Bronchial epithelial cell (primary cell): ENCODE results near the gene BAIAP2L2. TPM values are rescaled to one million over a fixed set of nuclear protein-coding genes. Genes with fewer than 3 reads are reported as not detected.

Experiments used
- DNase-seq: peaks from one replicate; pipeline ENCODE4 v3.0.0-alpha.2; 2010; ENCODE audit warnings: low read depth
- FAIRE-seq: peaks from 2 replicates; lab custom pipeline; 2011; peaks lifted over from hg19 to GRCh38; lab: Jason Lieb, UNC
- H3K27me3 ChIP-seq: 2 replicates; pipeline ENCODE4 v1.5.1; 2011; ENCODE audit warnings: low read length; ENCODE audit not compliant: control insufficient read depth, insufficient read depth
- H3K36me3 ChIP-seq: 2 replicates; pipeline ENCODE4 v1.5.1; 2011; ENCODE audit warnings: low read length; ENCODE audit not compliant: control insufficient read depth, insufficient read depth
- H3K4me3 ChIP-seq: 2 replicates; pipeline ENCODE4 v1.5.1; 2011; ENCODE audit warnings: mild to moderate bottlenecking, low read depth, low read length, control low read depth
- CTCF ChIP-seq: IDR thresholded peaks from 2 replicates; pipeline ENCODE4 v1.5.1; 2011; ENCODE audit warnings: mild to moderate bottlenecking, moderate library complexity, low read length, control low read depth, inconsistent platforms; ENCODE audit not compliant: insufficient read depth, severe bottlenecking
- total RNA-seq: library from RNA; depleted of rRNA; stranded (reverse); fragments of >200 nt; gene quantifications from 2 replicates; pipeline ENCODE4 v1.2.1, GENCODE V29; 2014

Gene BAIAP2L2
- total RNA-seq, 1 donor from 2014 or later = 0.26 TPM

DNA sequence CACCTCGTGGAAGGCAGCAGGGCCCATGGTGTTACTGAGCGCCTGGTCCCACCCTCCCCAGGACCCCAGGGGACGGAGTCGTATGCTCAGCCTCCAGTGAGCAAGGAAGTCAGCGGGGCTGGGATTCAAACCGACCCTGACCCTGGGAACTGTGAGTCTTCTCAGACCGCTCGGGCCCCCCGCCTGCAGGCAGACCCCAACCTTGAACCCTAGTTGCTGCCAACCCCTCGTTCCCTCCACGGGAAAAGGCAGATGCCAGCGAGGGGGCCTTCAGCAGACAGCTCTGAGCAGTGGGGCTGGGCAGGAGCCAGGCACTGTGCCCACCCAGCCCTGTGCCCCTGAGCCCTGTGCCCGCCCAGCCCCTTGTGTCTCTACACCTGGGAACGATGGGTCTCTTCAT is 32.9 kb downstream of the BAIAP2L2 start:
- FAIRE-seq (no peak), DNase-seq (no peak)
- Histone ChIP-seq H3K27me3 (peaks cover 8% of the 10 kb centered on the region), H3K36me3 (peaks cover 7% of the 10 kb centered on the region), H3K4me3 (no peak overlapping the region)
- TF ChIP-seq CTCF = no peak

GRCh38 chr22:38077096-38077495 is 33.4 kb downstream of the BAIAP2L2 start:
- no peak for DNase-seq
- TF ChIP-seq CTCF = no peak
- Histone ChIP-seq H3K36me3 (peaks cover 11% of the 10 kb centered on the region), H3K4me3 (no peak overlapping the region), H3K27me3 (peaks cover 6% of the 10 kb centered on the region)
- no peak for FAIRE-seq

GRCh38 chr22:38075961-38076360 is 34.5 kb downstream of the BAIAP2L2 start:
- Histone ChIP-seq H3K36me3 (peaks cover 16% of the 10 kb centered on the region), H3K4me3 (no peak overlapping the region), H3K27me3 (peaks cover 2% of the 10 kb centered on the region)
- TF ChIP-seq CTCF = no peak
- FAIRE-seq (no peak), DNase-seq (no peak)

DNA sequence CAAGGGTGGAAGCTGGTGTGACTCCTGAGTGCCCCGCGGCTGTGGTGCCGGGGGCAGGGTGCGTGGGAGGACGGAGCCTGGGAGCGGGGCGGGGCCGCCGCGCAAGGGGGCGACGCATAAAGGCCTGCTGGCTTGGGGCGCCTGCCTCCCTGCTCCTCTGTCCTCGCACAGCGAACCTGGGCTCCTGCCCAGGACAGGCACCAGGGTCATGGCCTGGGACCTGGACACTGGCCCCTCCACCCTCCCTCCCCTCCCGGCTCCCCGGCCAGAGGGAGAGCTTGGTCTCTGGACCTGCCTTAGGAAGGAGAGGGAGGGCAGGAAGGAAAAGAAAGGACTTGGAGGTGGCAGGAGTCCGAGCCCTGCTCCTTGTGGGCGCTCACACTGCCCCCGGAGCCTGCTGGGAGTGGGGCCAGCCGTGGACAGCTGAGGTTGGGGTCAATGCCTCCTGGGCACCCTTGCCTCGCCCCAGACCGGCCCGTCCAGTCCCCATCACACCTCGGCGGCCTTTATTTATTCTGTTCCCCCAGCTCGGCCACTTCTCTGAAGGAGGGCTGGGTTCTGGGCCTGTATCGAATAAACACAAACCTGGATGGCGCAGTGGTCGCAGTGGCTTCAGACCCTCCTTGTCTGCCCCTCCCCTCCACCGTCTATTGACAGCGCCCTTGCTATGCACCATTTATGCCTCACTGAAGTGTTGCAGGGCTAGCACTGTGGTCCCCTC is 35.2 kb downstream of the BAIAP2L2 start:
- TF ChIP-seq CTCF = no peak
- peaks cover 18% of the 10 kb centered on the region for H3K36me3 ChIP-seq
- no peak overlapping the region for H3K4me3 ChIP-seq
- no peaks in the 10 kb centered on the region for H3K27me3 ChIP-seq
- FAIRE-seq (no peak), DNase-seq (no peak)

DNA sequence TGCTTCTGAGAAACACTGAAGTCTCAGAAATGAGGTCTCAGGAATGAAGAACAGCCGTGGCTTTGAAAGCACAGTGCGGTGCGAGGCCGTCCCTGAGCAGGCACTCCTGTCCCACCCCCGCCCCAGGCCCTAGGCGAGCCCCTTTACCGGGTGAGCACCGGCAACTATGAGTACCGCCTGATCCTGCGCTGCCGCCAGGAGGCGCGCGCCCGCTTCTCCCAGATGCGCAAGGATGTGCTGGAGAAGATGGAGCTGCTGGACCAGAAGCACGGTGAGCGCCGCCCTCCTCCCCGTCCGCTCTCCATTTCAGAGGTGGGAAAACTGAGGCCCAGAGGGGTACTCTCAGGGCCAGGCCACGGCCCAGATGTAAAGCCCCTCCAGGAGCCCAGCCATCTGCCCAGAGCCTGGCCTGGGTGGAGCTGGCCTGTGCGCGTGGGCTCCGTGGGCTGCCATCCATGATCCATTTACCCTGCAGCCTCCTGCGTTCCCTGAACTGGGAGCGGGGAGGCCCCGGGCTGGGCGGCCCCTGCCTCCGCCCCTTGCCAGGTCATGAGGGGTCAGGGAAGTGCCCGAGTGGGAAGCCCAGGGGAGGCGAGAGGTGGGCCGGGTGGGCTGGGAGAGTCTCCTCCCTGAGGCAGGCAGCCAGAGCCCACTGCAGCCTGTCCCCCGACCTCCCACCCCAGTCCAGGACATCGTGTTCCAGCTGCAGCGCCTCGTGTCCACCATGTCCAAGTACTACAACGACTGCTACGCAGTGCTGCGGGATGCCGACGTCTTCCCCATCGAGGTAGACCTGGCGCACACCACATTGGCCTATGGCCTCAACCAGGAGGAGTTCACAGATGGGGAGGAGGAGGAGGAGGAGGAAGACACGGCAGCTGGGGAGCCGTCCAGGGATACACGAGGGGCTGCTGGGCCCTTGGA is 36.0 kb downstream of the BAIAP2L2 start:
- Histone ChIP-seq H3K27me3 (no peaks in the 10 kb centered on the region), H3K36me3 (peaks cover 20% of the 10 kb centered on the region), H3K4me3 (no peak overlapping the region)
- FAIRE-seq = no peak
- no peak for TF ChIP-seq CTCF
- DNase-seq = no peak
